Left ventricle myocardium inferior (tissue), 1 donor: ENCODE results near the gene SLC43A3. TPM values are rescaled to one million over a fixed set of nuclear protein-coding genes. Genes with fewer than 3 reads are reported as not detected.

ENCODE experiments used
- DNase-seq: peaks from one replicate; pipeline ENCODE4 v3.0.0-alpha.2; 2020
- H3K27ac ChIP-seq: fragments of 200-600 bp; replicated peaks from 2 replicates; pipeline ENCODE4 v1.8.0; 2021
- H3K27me3 ChIP-seq: fragments of 200-600 bp; 2 replicates; pipeline ENCODE4 v1.8.0; 2021; ENCODE audit warnings: low read depth
- H3K36me3 ChIP-seq: fragments of 200-600 bp; 2 replicates; pipeline ENCODE4 v1.8.0; 2021
- H3K4me1 ChIP-seq: fragments of 200-600 bp; 2 replicates; pipeline ENCODE4 v1.8.0; 2021
- H3K4me3 ChIP-seq: fragments of 200-600 bp; 2 replicates; pipeline ENCODE4 v1.8.0; 2021; ENCODE audit warnings: mild to moderate bottlenecking, moderate library complexity
- H3K9me3 ChIP-seq: fragments of 200-600 bp; replicated peaks from 2 replicates; pipeline ENCODE4 v1.8.0; 2021
- CTCF ChIP-seq: fragments of 200-600 bp; IDR thresholded peaks from 2 replicates; pipeline ENCODE4 v1.8.0; 2021; ENCODE audit warnings: antibody characterized with exemption, mild to moderate bottlenecking, borderline replicate concordance
- intact Hi-C: fragments of 100-400 bp; cut with micrococcal nuclease; formaldehyde crosslinking; loops from one replicate; pipeline ENCODE4 v1.11.0; 2022
- total RNA-seq: library from RNA; stranded (reverse); fragmentation: NEBNext Ultra II Directional; extraction: Animal tissue kit (Norgen Biotek cat#: 25700); gene quantifications from one replicate; pipeline ENCODE4 v1.2.1, GENCODE V29; 2021
- donor health status: DM: no; HTN: yes; CAD: no; lungs with severe emphysema.

The SLC43A3 gene
- total RNA-seq, 1 donor from 2014 or later = 21.0 TPM

GRCh38 chr11:57430952-57431351 is 4.0 kb upstream of the SLC43A3 start:
- H3K36me3 ChIP-seq = no peaks in the 10 kb centered on the region
- H3K9me3 ChIP-seq = no peaks in the 10 kb centered on the region
- H3K4me3 ChIP-seq = no peak overlapping the region
- TF ChIP-seq CTCF = no peak
- peaks cover 45% of the 10 kb centered on the region for H3K4me1 ChIP-seq
- no peaks in the 10 kb centered on the region for H3K27me3 ChIP-seq
- intact Hi-C loops = no loop called here
- DNase-seq = no peak
- H3K27ac ChIP-seq = no peak overlapping the region

- Histone ChIP-seq H3K36me3 (no peaks in the 10 kb centered on the region), H3K9me3 (no peaks in the 10 kb centered on the region), H3K27me3 (no peaks in the 10 kb centered on the region), H3K27ac (no peak overlapping the region), H3K4me3 (no peak overlapping the region), H3K4me1 (peaks cover 55% of the 10 kb centered on the region)
- DNase-seq = no peak
- no peak for TF ChIP-seq CTCF
- intact Hi-C loops = no loop called here
Measured at GRCh38 chr11:57429946-57430345, 3.0 kb upstream of the SLC43A3 start.

GRCh38 chr11:57428643-57429042 is 1.7 kb upstream of the SLC43A3 start:
- TF ChIP-seq CTCF = no peak
- H3K27me3 ChIP-seq = no peaks in the 10 kb centered on the region
- peaks cover 4% of the 10 kb centered on the region for H3K36me3 ChIP-seq
- H3K27ac ChIP-seq = peak overlapping the region; percentile 96
- intact Hi-C loops = no loop called here
- H3K4me1 ChIP-seq = peaks cover 68% of the 10 kb centered on the region
- no peak for DNase-seq
- no peaks in the 10 kb centered on the region for H3K9me3 ChIP-seq
- no peak overlapping the region for H3K4me3 ChIP-seq

GRCh38 chr11:57427727-57428082 is 784 bp upstream of the SLC43A3 start:
- Histone ChIP-seq H3K4me1 (peaks cover 75% of the 10 kb centered on the region), H3K27me3 (no peaks in the 10 kb centered on the region), H3K9me3 (no peaks in the 10 kb centered on the region), H3K36me3 (peaks cover 14% of the 10 kb centered on the region), H3K4me3 (peak overlapping the region; percentile 72), H3K27ac (peak overlapping the region; percentile 96)
- intact Hi-C loops = no loop called here
- peak; percentile 69 for DNase-seq
- TF ChIP-seq CTCF = no peak

GRCh38 chr11:57426439-57426928 is 437 bp downstream of the SLC43A3 start:
- intact Hi-C loops = no loop called here
- Histone ChIP-seq H3K4me3 (peak overlapping the region; percentile 72), H3K9me3 (no peaks in the 10 kb centered on the region), H3K27me3 (no peaks in the 10 kb centered on the region), H3K4me1 (peaks cover 85% of the 10 kb centered on the region), H3K36me3 (peaks cover 20% of the 10 kb centered on the region), H3K27ac (peak overlapping the region; percentile 96)
- no peak for DNase-seq
- TF ChIP-seq CTCF = no peak
